HG02610 (cell line): Measurements from ENCODE around the gene CHST8.

ENCODE experiments used
- ATAC-seq: cut with Tn5 transposase; IDR thresholded peaks from one replicate; pipeline ENCODE4 v1.9.1; 2021; ENCODE audit warnings: mild to moderate bottlenecking, moderate library complexity; ENCODE audit not compliant: unreplicated experiment

CHST8 gene

DNA sequence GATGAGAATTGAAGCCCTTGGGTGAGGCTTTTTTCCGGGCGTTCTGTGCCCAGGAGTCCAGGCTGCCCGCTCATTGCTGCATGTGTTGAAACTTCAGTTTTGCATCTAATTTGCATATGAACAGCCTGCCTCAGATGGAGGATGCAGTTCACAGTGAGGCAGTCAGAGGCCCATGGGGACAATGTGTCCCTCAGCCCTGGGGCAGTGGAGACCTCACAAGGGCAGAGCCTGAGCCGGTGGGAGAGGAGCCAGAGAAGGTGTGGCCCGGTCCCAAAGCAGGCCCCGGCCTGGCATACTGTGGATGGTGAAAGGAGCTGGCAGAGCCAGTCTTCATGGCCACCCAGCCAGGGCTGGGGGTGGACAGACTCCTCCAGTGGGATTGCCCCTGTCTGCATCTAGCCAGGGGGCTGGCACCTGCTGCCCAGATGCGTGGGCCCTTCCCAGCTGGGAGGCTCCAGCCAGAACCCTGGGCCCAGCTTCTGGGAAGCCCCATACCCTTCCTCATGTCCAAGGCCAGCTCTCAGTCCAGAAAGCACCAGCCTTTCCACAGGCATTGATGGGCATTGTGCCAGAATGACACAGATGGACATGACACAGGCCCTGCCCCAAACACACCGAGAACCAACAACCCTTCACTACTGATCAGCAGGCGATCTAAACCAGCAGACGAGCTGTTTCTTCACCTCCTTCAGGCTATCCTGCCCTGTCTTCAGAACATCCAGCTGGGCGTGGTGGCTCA lies 142.0 kb downstream of the CHST8 start:
- no peak for ATAC-seq

DNA sequence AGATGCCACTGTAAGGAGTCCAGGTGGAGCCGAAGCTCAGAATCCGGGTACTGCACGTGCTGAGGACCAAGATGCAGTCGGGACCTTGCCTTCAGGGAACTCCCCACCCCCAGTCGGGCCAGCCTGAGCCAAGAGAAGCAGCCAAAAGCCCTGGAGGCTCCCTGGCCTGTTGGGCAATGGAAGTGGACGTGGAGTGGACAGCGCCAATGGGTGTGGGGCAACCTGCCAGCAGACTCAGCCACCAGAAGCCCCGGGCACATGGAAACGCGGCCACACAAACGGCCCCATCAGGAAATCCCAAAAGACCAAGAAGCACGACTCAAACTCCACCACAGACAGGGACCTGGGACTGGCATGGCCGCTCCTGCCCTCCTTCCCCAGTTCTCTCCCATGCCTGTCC lies 144.9 kb downstream of the CHST8 start:
- ATAC-seq: no peak

DNA sequence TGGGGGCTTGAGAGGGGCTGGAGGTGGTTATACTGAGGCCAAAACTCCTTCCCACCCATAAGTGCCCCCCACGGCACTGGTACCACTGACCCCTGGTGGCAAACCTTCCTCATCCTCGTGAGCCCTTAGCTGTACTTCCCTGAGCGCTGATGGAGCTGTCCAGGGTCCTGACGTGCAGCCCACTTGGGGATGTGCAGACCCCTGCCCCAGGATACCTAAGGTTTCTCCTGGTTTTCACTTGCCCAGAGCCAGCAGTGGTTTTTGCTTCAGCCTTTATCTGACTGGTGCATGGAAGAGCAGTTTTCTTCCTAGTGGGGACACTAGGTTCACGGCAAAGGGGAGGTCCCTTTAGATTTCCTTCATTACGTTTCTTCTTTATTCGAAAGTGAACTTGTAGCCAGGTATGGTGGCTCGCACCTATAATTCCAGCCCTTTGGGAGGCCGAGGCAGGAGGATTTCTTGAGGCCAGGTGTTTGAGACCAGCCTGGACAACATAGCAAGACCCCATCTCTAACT lies 146.2 kb downstream of the CHST8 start:
- no peak for ATAC-seq

DNA sequence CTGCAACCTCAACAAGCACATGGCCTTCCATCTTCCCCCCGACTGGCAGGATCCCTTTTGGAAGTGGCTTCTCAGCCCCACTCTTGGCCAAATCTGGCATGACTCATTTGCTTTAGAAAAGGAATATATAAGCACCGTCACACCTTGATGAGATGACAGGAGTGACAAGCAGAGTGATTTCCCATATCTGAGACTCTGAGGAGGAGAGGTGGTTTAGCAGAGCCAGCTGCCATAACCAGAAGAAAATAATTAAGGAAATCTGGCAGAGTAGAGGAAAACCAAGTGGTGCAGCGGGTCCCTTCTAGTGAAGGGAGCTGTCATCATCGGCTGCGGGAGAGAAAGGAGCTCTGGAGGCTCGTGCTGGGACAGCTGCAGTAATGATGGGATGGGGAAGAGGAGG lies 147.5 kb downstream of the CHST8 start:
- no peak for ATAC-seq

DNA sequence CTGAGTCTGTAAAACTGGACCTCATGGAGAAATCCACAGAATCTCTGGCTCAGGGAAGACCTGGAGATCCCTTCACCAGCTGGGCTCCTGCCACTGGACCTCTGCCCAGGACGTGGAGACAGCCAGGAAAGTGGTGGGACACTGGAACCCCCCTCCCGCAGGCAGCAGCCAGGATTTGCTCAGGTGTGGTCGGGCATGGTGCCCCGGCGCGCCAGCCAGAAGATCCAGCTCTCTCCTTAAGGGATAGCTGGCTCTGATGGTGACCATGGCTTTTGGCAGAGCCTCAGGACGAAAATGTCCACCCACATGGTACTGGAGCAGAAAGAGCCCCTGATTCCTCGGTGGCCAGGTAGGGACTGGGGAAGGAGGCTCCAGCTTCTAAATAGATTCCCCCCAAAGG lies 148.4 kb downstream of the CHST8 start:
- ATAC-seq: no peak

DNA sequence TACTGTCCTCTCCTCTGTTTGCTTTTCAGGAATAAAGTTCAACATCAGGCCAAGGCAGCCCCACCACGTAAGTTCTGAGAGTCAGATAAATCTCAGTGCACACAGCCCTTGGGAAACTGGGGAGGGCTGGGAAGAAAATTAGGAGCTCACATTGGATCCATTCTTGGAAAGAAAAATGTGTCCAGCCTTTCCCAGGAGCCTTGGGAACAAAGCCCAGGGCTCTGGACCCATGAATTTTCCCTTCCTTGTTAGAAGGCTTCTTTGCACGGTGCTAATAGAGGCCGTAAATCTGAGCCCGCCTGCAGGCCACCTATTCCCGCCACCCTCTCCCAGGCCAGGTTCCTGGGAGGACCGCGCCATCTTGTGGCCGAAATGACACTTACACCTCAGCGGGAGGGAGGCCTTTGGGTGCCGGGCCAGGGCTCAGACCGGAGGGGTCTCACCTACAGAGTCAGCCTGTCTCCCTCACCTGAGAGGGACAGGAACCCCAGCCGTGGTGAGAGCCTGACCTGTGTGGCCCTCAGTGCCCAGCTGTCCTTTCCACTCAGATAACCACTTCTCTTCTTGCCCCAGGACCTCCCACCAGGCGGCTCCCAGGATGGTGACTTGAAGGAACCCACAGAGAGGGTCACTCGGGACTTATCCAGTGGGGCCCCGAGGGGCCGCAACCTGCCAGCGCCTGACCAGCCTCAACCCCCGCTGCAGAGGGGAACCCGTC lies 149.8 kb downstream of the CHST8 start:
- no peak for ATAC-seq

DNA sequence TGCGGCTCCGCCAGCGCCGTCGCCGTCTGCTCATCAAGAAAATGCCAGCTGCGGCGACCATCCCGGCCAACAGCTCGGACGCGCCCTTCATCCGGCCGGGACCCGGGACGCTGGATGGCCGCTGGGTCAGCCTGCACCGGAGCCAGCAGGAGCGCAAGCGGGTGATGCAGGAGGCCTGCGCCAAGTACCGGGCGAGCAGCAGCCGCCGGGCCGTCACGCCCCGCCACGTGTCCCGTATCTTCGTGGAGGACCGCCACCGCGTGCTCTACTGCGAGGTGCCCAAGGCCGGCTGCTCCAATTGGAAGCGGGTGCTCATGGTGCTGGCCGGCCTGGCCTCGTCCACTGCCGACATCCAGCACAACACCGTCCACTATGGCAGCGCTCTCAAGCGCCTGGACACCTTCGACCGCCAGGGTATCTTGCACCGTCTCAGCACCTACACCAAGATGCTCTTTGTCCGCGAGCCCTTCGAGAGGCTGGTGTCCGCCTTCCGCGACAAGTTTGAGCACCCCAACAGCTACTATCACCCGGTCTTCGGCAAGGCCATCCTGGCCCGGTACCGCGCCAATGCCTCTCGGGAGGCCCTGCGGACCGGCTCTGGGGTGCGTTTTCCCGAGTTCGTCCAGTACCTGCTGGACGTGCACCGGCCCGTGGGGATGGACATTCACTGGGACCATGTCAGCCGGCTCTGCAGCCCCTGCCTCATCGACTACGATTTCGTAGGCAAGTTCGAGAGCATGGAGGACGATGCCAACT lies 150.5 kb downstream of the CHST8 start:
- ATAC-seq: no peak

DNA sequence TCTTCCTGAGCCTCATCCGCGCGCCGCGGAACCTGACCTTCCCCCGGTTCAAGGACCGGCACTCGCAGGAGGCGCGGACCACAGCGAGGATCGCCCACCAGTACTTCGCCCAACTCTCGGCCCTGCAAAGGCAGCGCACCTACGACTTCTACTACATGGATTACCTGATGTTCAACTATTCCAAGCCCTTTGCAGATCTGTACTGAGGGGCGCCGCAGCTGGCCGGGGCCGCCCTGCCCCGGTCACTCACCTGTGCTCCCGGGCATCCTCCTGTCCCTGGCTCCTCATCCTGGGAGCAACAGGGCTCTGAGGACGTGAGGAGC lies 151.1 kb downstream of the CHST8 start:
- ATAC-seq: no peak

DNA sequence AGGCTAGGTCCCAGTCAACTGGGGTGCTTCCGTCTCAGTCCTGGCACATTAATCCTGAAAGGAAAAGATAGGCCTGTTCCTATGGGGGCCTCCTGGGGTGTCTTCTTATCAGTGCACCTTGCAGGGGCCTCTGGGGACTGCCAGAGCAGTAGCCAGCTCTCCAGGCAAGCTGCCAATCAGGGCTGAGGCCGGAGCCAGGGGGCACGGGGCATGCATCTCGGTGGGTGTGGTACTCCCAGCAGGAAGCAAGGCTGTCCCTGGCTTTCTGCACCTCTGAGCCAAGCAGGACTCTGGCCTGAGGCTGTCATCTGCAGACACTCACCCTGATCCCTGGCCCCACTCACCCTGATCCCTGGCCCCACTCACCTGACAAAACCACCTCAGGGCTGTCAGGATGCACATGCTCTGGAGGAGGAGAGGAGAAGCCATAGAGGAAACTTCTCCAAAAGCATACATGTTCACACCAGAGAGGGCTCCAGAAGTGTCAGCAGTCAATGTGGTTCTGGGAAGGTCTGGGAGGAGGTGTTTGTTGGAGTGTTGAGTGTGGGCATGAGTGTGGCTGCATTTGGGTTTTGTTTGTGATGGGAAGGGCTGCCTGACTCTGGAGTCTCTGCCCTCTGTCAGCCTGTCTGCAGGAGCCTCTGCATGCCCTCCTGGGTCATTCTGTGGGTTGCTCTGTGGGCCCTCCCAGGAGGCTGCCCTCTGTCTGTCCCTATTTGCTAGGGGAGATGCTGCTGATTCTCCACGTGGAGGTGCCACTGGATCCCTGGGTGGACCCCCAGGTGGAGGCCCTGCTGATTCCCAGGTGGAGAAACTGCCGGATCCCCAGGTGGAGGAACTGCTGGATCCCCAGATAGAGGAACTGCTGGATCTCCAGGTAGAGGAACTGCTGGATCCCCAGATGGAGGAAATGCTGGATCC lies 152.2 kb downstream of the CHST8 start:
- no peak for ATAC-seq

DNA sequence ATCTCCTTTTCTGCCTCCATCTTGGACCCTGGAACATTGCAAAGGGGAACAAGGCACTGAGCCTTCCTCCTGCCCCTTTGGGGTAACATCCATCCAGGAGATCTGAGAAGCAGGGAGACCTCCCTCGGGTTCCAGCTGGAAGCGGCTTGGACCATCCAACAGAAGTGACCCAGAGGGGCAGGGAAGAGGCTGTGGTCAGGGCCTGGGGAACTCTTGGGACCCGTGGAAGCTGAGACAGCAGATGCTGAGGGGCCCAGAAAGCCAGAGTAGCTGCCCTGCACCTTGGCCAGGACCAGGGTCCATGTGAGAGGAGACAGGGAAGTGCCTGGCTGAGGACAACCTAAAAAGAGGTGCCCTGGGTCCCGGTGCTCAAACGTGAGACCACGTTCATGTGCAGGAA lies 153.0 kb downstream of the CHST8 start:
- no peak for ATAC-seq

DNA sequence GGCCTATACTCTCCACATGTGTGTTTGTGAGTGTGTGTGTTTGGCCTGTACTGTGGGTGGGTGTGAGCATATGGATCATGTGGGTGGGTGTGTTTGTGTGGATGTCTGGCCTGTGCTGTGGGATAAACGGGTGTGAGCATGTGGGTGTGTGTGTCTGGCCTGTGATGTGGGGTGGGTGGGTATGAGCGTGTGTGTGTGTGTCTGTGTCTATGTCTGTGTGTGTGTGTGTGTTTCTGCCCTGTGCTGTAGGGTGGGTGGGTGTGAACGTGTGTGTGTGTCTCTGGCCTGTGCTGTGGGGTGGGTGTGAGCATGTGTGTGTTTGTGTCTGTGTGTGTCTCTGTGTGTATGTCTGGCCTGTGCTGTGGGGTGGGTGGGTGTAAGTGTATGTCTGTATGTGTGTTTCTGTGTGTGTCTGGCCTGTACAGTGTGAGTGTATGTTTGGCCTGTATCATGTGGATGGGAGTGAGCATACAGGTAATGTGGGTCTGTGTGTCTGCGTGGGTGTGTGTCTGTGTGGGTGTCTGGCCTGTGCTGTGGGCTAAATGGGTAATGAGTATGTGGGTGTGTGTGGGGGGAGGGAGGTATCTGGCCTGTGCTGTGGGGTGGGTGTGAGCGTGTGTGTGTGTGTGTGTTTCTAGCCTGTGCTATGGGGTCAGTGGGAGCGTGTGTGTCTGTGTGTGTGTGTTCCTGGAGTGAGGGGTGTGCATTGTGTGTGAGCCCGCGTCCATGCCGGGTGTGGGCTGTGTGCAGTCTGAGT lies 154.2 kb downstream of the CHST8 start:
- ATAC-seq: no peak

DNA sequence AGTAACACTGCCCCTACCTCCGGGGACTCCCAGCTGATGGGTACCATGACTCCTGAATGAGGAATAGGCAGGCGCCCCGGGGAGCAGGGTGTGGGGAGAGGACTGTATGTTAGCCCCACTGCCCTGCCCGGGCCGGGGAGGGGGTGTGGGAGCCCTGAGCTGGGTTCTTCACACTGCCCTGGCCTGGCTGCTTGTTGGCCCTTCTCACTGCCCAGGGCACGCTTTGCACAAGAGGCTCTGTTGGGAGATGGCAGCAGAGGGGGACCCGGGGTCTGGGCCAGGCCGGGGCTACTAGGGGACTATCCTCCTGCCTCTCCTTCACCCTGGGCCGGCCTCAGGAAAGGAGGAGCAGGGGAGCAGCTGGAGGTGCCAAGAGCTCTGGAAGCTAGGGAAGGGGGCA lies 155.6 kb downstream of the CHST8 start:
- ATAC-seq: no peak

DNA sequence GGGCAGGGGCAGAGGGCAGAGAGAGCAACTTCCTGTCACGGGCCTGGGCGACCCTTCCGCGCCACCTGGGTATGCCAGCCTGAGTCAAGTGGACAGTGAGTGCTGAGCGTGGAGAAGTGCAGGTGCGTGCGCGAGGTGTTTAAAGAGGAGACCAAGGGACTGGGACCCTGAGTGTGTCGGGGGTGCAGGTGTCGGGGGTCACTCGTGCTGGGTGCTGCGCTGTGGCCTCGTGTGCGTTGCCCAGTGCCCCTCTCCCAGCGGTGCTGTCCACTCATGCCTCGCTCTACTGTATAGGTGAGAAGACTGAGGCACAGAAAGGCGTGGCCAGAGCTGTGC lies 156.0 kb downstream of the CHST8 start:
- ATAC-seq: no peak

DNA sequence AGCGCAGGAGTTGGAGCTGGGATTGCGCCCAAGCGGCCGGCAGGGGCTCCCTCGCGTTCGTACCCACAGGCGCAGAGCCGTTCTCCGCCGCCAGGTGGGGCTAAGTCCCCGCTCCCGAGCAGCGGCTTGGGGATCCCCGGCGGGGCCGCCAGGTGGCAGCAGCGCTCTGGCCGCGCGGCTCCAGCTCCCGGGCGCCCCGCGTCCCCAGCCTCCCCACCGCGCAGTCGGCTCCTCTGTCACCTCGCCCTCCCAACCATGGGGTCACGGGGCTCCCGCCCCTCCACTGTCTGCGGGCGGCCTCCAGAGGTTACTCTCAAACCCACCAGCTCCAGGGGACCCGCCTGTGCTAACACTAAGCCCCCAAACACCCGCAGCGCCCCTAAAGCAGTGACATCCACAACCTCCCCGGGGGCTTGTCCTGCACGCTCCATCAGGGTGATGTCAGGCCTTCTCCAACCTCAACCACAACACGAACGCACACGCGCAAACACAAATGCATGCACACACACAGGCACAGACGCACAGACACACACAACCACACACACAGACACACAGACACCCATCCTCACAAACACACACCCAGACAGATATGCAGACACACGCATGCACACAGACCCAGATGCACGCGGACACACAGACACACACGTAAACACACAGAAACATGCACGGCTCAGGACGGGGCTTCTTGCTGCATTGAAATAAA lies 156.5 kb downstream of the CHST8 start:
- ATAC-seq: peak; percentile 67

DNA sequence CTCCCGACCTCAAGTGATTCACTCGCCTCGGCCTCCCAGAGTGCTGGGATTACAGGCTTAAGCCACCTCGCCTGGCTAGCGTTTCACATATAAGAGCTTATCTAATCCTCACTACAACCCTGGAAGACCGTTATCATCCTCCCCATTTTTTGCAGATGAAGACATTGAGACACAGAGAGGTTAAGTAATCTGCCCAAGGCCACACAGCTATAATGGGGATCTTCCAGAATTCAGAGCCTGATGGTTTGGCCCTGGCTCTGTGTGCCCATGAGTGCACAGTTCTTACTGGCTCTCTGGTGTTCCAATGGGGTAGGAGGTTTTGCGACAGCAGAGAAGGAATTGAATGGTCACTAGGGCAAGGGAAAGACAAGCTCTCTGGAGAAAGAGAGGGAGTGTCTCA lies 158.1 kb downstream of the CHST8 start:
- no peak for ATAC-seq

DNA sequence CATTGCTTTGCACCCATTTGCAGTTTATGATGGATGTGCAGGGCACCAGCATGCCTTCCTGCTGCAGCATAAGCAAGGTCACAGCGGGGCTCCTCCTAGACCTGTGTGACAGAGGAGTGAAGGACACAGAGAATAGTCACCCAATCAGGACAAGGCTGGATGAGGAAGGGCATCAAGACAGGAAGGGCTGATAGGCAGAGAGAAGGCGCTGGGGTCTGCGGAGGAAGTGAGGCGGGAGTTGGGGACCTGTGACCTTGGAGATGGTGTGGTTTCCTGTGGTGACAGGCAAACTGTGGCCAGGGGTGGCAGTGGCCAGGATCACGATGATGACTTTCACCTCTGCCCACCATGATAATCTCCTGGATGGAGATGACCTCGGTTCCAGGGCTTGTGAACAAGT lies 158.5 kb downstream of the CHST8 start:
- no peak for ATAC-seq

DNA sequence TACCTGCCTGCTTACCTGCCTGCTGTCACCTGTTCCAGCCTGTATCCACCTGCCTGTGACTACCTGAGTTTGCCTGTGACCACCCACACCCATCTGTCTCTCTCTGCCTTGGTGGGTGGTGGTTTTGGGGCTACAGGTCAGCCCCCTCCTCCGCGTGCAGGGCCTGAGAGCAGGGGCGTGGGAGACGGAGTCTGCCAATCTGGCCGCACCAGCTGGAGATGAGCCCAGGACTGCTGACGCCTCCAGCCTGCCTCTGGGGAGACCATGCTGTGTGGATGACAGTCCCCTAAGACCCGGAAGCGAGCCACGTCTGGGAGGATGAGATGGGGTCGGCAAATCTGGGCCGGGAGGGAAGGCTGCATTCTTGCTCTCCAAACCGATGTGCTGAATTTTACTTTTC lies 159.0 kb downstream of the CHST8 start:
- ATAC-seq: no peak

DNA sequence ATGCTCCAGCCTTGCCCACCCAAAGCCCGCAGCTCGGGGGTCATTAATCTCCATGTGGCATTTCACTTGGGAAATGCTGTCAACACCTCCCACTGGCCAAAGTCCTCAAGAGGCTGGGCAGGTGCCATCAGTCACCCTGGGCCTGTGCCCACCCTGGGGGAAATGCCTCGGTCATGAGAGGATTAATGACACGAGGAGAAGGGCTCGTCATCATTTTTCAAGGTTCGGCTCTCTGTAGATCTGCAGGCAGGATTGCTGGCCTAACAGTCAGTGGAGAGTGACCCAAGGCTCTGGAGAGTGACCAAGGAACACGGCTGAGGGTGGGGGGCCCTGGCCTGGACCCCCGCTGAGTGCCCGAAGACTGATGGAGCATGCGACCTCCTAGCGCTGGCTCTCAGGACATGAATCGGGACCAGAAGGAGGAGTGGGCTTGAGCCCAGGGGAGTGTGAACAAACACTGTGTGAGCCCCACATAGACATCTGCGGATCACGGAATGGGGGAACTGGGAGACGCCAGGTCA lies 159.7 kb downstream of the CHST8 start:
- ATAC-seq: no peak

DNA sequence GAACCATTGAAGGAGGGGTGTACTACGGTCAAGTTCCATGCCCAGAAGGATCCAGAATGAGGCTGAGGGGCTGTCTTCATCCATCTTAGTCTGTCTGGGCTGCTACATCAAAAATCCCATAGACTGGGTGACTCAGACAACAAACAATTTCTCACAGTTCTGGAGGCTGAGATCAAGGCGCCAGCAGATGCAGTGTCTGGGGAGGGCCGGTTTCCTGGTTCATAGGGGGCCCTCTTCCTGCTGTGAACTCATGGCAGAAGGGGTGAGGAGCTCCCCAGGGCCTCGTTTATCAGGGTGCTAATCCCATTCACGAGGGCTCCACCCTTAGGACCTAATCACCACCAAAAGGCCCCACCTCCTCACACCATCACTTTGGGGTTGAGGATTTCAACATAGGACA lies 160.2 kb downstream of the CHST8 start:
- ATAC-seq: no peak
